Spleen (tissue), 7 donors: ENCODE measurements around the gene TTLL6.
"Not testable (repeated sequence)": the region's sequence is repeated elsewhere in the genome, so short reads cannot be mapped to it uniquely, and the experiment has no call there.

Source experiments
- POLR2A ChIP-seq, 3 donors: fragments of 450-650 bp; IDR thresholded peaks; one replicate each; pipeline ENCODE4 v1.5.1; 2017; ENCODE audit warnings: antibody characterized with exemption in 3 of 3, mild to moderate bottlenecking in 1 of 3
- POLR2AphosphoS5 ChIP-seq, 3 donors: sonication (generic); formaldehyde crosslinking; IDR thresholded peaks; one replicate each; pipeline ENCODE4 v1.5.1; 2017; ENCODE audit warnings: antibody characterized with exemption in 3 of 3
- TF ChIP-seq, protein P1 (sequence below), 11 experiments: fragments of 200-600 bp in 7 of 11; fragments of 450-650 bp in 4 of 11; sonication (generic) in 4 of 11; IDR thresholded peaks in 8 of 11; conservative IDR thresholded peaks in 3 of 11; 1 replicate in 7 of 11; 2 replicates in 4 of 11; pipeline versions ENCODE4 v1.4.0 to v1.8.0; 2016 to 2021; ENCODE audit warnings: antibody characterized with exemption in 11 of 11, inconsistent platforms in 4 of 11, mild to moderate bottlenecking in 1 of 11
- donor health status: DM: no; HTN: no; CAD: no; lungs with moderate emphysema.
- donor health status: DM: no; HTN: no; CAD: no.
- donor health status: DM: no; HTN: no; CAD: no.

DNA sequence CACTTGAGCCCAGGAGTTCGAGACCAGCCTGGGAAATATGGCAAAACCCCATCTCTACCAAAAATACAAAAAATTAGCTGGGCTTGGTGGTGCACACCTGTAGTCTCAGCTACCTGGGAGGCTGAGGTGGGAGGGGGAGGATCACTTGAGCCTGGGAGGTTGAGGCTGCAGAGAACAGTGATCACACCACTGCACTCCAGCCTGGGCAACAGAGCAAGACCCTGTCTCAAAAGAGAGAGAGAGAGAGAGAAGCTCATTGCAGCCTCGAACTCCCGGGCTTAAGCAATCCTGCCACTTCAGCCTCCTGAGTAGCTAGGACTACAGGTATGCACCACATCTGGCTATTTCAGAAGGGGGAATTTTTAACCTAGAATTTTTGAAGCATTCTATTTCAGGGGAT, 100.5 kb downstream of the TTLL6 start:
- TF ChIP-seq POLR2A, POLR2AphosphoS5 (IDR thresholded peaks at IDR 0.05): not testable (repeated sequence)
- TF ChIP-seq, protein P1, sequence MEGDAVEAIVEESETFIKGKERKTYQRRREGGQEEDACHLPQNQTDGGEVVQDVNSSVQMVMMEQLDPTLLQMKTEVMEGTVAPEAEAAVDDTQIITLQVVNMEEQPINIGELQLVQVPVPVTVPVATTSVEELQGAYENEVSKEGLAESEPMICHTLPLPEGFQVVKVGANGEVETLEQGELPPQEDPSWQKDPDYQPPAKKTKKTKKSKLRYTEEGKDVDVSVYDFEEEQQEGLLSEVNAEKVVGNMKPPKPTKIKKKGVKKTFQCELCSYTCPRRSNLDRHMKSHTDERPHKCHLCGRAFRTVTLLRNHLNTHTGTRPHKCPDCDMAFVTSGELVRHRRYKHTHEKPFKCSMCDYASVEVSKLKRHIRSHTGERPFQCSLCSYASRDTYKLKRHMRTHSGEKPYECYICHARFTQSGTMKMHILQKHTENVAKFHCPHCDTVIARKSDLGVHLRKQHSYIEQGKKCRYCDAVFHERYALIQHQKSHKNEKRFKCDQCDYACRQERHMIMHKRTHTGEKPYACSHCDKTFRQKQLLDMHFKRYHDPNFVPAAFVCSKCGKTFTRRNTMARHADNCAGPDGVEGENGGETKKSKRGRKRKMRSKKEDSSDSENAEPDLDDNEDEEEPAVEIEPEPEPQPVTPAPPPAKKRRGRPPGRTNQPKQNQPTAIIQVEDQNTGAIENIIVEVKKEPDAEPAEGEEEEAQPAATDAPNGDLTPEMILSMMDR (IDR thresholded peaks at IDR 0.05 in 8 of 11, conservative IDR thresholded peaks at IDR 0.05 in 3 of 11): not testable (repeated sequence)
